HL-60 (cell line): Measurements from ENCODE around the gene CPPED1.

Experiments used
- DNase-seq, 2 experiments: peaks; one replicate each; pipeline ENCODE4 v3.0.0-alpha.2; 2010 to 2020; ENCODE audit warnings: low read depth in 1 of 2, low spot score in 1 of 2
- H3K27ac ChIP-seq: fragments of 250-450 bp; sonication (Bioruptor Pico); replicated peaks from 2 replicates; pipeline ENCODE4 v1.5.1; 2020; ENCODE audit warnings: mild to moderate bottlenecking, moderate library complexity
- H3K27me3 ChIP-seq: fragments of 250-450 bp; sonication (Bioruptor Pico); 2 replicates; pipeline ENCODE4 v1.5.1; 2021; ENCODE audit warnings: mild to moderate bottlenecking, moderate library complexity; ENCODE audit not compliant: insufficient read depth, poor library complexity, severe bottlenecking
- H3K4me3 ChIP-seq: replicated peaks from 2 replicates; pipeline ENCODE4 v1.5.1; 2011; ENCODE audit warnings: mild to moderate bottlenecking, control low read depth, low read length; ENCODE audit not compliant: insufficient read depth
- GABPA ChIP-seq: IDR thresholded peaks from 2 replicates; pipeline ENCODE4 v1.6.1; 2012; ENCODE audit warnings: low read depth
- POLR2AphosphoS5 ChIP-seq: IDR thresholded peaks from 2 replicates; pipeline ENCODE4 v1.6.1; 2012; ENCODE audit warnings: low read depth
- SPI1 ChIP-seq: IDR thresholded peaks from 2 replicates; pipeline ENCODE4 v1.6.1; 2012; ENCODE audit warnings: low read depth, mild to moderate bottlenecking, borderline replicate concordance
- TF ChIP-seq, protein P1 (sequence below): IDR thresholded peaks from 2 replicates; pipeline ENCODE4 v1.6.1; 2012; ENCODE audit warnings: low read depth; ENCODE audit not compliant: insufficient replicate concordance
- TF ChIP-seq, protein P2 (sequence below): IDR thresholded peaks from one replicate; pipeline ENCODE4 v1.5.1; 2011; ENCODE audit warnings: low read length, control low read depth, inconsistent platforms; ENCODE audit not compliant: insufficient read depth

CPPED1 gene

GRCh38 chr16:12680531-12680930, 123.2 kb downstream of the CPPED1 start:
- no peak for DNase-seq
- H3K4me3 ChIP-seq: no peak overlapping the region
- no peak overlapping the region for H3K27ac ChIP-seq
- no peaks in the 10 kb centered on the region for H3K27me3 ChIP-seq
- TF ChIP-seq SPI1 (no peak), GABPA (no peak), POLR2AphosphoS5 (no peak)
- TF ChIP-seq, protein P1, sequence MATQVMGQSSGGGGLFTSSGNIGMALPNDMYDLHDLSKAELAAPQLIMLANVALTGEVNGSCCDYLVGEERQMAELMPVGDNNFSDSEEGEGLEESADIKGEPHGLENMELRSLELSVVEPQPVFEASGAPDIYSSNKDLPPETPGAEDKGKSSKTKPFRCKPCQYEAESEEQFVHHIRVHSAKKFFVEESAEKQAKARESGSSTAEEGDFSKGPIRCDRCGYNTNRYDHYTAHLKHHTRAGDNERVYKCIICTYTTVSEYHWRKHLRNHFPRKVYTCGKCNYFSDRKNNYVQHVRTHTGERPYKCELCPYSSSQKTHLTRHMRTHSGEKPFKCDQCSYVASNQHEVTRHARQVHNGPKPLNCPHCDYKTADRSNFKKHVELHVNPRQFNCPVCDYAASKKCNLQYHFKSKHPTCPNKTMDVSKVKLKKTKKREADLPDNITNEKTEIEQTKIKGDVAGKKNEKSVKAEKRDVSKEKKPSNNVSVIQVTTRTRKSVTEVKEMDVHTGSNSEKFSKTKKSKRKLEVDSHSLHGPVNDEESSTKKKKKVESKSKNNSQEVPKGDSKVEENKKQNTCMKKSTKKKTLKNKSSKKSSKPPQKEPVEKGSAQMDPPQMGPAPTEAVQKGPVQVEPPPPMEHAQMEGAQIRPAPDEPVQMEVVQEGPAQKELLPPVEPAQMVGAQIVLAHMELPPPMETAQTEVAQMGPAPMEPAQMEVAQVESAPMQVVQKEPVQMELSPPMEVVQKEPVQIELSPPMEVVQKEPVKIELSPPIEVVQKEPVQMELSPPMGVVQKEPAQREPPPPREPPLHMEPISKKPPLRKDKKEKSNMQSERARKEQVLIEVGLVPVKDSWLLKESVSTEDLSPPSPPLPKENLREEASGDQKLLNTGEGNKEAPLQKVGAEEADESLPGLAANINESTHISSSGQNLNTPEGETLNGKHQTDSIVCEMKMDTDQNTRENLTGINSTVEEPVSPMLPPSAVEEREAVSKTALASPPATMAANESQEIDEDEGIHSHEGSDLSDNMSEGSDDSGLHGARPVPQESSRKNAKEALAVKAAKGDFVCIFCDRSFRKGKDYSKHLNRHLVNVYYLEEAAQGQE: no peak
- TF ChIP-seq, protein P2, sequence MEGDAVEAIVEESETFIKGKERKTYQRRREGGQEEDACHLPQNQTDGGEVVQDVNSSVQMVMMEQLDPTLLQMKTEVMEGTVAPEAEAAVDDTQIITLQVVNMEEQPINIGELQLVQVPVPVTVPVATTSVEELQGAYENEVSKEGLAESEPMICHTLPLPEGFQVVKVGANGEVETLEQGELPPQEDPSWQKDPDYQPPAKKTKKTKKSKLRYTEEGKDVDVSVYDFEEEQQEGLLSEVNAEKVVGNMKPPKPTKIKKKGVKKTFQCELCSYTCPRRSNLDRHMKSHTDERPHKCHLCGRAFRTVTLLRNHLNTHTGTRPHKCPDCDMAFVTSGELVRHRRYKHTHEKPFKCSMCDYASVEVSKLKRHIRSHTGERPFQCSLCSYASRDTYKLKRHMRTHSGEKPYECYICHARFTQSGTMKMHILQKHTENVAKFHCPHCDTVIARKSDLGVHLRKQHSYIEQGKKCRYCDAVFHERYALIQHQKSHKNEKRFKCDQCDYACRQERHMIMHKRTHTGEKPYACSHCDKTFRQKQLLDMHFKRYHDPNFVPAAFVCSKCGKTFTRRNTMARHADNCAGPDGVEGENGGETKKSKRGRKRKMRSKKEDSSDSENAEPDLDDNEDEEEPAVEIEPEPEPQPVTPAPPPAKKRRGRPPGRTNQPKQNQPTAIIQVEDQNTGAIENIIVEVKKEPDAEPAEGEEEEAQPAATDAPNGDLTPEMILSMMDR: no peak

DNA sequence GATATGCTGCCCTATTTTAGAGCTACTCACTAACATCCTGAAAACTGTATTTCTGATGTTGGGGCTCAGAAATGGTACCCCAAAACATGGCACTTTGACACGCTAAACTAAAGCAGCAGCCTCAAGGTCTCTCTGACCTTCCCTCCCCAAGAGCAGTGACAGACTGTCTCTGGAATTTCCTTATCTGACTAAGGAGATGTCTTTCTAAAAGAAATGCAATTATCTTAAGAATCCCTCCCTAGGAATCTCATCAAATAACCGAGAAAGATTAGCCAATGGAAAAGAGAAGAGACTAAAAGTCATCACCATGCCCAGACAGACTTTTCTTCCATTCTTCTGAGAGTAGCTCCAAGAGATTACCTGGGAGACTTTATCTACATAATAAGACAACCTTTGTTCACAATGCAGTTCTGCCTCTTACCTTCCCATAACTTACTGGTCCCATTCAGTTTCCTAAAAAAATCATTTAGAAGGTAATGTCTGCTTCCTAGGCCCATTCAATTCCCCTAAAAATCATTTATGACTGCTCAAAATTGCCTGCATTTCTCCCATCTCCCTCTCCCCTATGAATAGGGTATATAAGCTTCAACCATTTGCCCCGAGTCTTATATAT, 123.9 kb downstream of the CPPED1 start:
- H3K27me3 ChIP-seq: no peaks in the 10 kb centered on the region
- no peak for DNase-seq
- H3K27ac ChIP-seq: no peak overlapping the region
- H3K4me3 ChIP-seq: no peak overlapping the region
- TF ChIP-seq GABPA: no peak
- TF ChIP-seq POLR2AphosphoS5: no peak
- TF ChIP-seq, protein P1: no peak
- TF ChIP-seq SPI1: no peak
- TF ChIP-seq, protein P2: no peak

- H3K27ac ChIP-seq: no peak overlapping the region
- no peaks in the 10 kb centered on the region for H3K27me3 ChIP-seq
- no peak for DNase-seq
- TF ChIP-seq, protein P2: no peak
- H3K4me3 ChIP-seq: no peak overlapping the region
These were observed 124.7 kb downstream of the CPPED1 start for GRCh38 chr16:12678983-12679382.

DNA sequence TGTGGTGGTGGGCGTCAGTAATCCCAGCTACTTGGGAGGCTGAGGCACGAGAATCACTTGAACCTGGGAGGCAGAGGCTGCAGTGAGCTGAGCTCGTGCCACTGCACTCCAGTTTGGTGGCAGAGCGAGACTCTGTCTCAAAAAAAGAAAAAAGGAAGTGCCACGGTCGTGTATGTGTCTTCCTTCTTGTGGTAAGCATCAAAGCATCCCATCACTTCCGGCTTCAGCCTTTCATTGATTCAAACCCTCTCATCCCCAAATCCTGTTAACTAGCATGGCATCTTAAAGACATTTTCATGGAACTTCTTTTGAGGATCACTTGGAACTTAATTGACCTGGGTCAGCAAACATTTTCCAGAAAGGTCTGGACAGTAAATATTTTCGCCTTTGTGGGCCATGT, 126.2 kb downstream of the CPPED1 start:
- H3K27ac ChIP-seq: no peak overlapping the region
- DNase-seq: peak in 1 of 2 experiments; percentile 35
- no peaks in the 10 kb centered on the region for H3K27me3 ChIP-seq
- TF ChIP-seq SPI1: peak; percentile 91
- TF ChIP-seq, protein P2: no peak
- H3K4me3 ChIP-seq: no peak overlapping the region
